ENCODE measurements around the gene AGMAT.

AGMAT gene

DNA sequence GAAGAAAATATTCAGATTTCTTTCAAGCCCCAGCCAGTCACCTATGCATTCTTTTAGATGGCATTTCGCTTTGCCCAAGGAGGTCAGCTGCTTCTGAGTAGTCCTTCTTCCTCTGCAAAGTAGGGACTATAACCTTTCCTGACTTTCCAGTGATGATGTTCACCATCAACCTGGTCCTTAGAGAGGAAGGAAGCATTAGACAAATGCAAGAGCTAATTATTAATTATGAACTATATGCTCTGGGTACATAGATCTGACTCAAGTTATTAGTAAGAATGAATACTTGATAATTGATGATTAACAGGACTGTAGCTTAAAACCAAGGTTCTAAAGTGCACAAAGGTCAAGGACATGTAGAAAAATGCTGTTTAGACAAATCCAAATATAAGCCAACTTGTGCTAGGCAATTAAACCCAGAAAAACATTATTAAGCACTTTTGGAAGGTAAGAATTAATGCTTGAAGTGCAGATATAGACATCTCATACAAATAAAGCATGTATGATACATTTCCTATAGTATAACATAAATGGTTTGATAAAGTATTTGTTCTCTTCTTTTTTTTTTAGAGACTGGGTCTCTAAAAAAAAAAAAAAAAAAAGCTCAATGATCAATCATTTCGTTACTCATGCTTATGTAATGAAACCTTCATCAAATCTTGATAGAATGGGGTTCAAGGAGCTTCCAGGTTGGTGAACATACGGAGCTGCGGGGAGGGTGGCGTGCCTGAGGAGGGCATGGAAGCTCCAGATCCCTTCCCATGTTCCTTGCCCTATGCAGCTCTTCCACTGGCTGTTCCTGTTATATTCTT, 11.2 kb upstream of the AGMAT start:
- TF ChIP-seq YY1 (IDR thresholded peaks at IDR 0.05; ENCODE audit: low read depth) (no peak), TCF12 (IDR thresholded peaks at IDR 0.05; ENCODE audit: low read depth) (no peak)

DNA sequence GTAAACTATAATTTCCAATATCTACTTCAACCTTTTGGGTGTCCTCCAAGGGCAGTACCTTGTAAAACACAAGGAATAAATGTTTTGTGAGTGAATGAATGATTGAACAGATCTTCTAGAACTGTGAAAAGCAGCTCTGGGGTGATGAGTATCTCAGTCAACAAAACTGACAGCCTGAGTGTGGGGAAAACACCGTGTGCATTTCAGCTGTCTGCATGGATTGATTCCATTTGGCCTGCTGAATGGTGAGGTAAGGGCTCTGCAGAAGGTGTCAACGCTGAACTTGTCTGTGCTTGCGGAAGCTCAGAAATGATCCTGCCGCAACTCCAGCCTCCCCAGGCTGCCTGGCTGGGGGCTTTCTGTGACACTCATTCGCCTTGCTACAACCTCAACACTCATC, 7.4 kb upstream of the AGMAT start:
- TF ChIP-seq TEAD4 (IDR thresholded peaks at IDR 0.05) (no peak), TAF1 (IDR thresholded peaks at IDR 0.05; ENCODE audit: low read depth) (no peak), ZBTB7A (IDR thresholded peaks at IDR 0.05; ENCODE audit: low read depth) (no peak), RAD21 (IDR thresholded peaks at IDR 0.05; ENCODE audit: low read depth) (no peak), EP300 (IDR thresholded peaks at IDR 0.05; ENCODE audit: borderline replicate concordance) (no peak), NFIC (IDR thresholded peaks at IDR 0.05) (no peak), YY1 (IDR thresholded peaks at IDR 0.05; ENCODE audit: low read depth) (no peak), EGR1 (IDR thresholded peaks at IDR 0.05) (no peak), FOXM1 (IDR thresholded peaks at IDR 0.05; ENCODE audit: borderline replicate concordance, low read depth) (no peak), CEBPB (IDR thresholded peaks at IDR 0.05) (no peak)
- TF ChIP-seq, protein P1, sequence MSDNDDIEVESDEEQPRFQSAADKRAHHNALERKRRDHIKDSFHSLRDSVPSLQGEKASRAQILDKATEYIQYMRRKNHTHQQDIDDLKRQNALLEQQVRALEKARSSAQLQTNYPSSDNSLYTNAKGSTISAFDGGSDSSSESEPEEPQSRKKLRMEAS (IDR thresholded peaks at IDR 0.05), result no peak

DNA sequence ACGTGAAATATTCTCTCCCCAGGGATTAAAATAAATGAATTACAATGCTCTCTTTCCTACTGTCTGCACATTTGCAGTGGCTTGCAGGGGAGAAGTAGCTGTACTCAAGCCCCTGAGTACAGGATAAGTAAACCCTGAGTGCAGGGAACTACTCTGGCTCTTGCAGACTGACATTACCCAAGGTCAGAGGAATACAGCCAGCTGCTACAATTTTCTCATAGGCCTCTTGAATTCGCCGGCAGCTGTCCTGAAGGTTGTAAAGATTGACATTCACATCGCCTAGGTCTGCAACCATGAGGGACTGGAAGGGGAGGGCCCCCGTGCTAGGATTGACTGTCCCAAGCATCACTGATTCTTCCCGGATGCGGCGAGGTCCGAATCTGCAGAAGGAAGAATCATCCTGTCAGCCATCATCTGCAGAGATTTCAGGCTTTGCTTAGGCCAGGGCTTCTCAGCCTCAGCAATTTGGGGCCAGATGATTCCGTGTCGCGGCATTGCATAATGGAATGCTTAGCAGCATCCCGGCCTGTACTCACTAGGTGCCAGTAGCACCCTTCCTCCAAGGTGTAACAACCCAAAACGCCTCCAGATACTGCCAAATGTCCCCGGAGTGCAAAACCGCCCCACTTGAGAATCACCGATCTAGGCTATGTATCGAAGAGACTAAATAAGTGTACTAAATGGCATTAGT, 1.7 kb downstream of the AGMAT start:
- no peak for TF ChIP-seq EGR1 (IDR thresholded peaks at IDR 0.05)
- no peak for TF ChIP-seq RAD21 (IDR thresholded peaks at IDR 0.05; ENCODE audit: low read depth)
- TF ChIP-seq, protein P2, sequence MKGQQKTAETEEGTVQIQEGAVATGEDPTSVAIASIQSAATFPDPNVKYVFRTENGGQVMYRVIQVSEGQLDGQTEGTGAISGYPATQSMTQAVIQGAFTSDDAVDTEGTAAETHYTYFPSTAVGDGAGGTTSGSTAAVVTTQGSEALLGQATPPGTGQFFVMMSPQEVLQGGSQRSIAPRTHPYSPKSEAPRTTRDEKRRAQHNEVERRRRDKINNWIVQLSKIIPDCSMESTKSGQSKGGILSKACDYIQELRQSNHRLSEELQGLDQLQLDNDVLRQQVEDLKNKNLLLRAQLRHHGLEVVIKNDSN (IDR thresholded peaks at IDR 0.05), result no peak
- TF ChIP-seq NFIC (IDR thresholded peaks at IDR 0.05), result no peak
- TF ChIP-seq TCF12 (IDR thresholded peaks at IDR 0.05; ENCODE audit: low read depth), result no peak
- TF ChIP-seq FOXM1 (IDR thresholded peaks at IDR 0.05; ENCODE audit: borderline replicate concordance, low read depth), result no peak
- TF ChIP-seq EP300 (IDR thresholded peaks at IDR 0.05; ENCODE audit: borderline replicate concordance), result no peak
- TF ChIP-seq CEBPB (IDR thresholded peaks at IDR 0.05), result no peak
- no peak for TF ChIP-seq TEAD4 (IDR thresholded peaks at IDR 0.05)
- TF ChIP-seq ZBTB7A (IDR thresholded peaks at IDR 0.05; ENCODE audit: low read depth), result no peak
- no peak for TF ChIP-seq YY1 (IDR thresholded peaks at IDR 0.05; ENCODE audit: low read depth)
- TF ChIP-seq, protein P1 (IDR thresholded peaks at IDR 0.05), result no peak
- TF ChIP-seq TAF1 (IDR thresholded peaks at IDR 0.05; ENCODE audit: low read depth), result no peak
- no peak for TF ChIP-seq CREB1 (IDR thresholded peaks at IDR 0.05; ENCODE audit: low read depth)
- TF ChIP-seq, protein P3, sequence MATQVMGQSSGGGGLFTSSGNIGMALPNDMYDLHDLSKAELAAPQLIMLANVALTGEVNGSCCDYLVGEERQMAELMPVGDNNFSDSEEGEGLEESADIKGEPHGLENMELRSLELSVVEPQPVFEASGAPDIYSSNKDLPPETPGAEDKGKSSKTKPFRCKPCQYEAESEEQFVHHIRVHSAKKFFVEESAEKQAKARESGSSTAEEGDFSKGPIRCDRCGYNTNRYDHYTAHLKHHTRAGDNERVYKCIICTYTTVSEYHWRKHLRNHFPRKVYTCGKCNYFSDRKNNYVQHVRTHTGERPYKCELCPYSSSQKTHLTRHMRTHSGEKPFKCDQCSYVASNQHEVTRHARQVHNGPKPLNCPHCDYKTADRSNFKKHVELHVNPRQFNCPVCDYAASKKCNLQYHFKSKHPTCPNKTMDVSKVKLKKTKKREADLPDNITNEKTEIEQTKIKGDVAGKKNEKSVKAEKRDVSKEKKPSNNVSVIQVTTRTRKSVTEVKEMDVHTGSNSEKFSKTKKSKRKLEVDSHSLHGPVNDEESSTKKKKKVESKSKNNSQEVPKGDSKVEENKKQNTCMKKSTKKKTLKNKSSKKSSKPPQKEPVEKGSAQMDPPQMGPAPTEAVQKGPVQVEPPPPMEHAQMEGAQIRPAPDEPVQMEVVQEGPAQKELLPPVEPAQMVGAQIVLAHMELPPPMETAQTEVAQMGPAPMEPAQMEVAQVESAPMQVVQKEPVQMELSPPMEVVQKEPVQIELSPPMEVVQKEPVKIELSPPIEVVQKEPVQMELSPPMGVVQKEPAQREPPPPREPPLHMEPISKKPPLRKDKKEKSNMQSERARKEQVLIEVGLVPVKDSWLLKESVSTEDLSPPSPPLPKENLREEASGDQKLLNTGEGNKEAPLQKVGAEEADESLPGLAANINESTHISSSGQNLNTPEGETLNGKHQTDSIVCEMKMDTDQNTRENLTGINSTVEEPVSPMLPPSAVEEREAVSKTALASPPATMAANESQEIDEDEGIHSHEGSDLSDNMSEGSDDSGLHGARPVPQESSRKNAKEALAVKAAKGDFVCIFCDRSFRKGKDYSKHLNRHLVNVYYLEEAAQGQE (IDR thresholded peaks at IDR 0.05; ENCODE audit: low read depth), result no peak

DNA sequence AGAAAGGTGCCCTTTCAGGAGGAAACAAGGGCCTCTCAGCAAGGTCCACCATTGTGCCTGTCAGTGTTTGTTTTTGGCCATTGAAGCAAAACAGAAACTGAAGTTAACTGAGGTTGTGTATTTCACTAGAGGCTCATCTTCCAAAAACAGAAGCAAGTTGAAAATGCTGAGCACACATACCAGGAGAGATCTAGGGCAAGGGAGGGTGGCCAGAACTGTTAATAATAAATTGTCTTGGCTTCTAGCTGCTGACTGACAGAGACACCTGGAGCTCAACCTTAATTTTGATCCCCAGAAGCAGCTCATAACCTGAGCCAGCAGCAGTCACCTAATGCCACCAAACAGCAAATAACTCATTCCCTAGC, 5.2 kb downstream of the AGMAT start:
- TF ChIP-seq, protein P3 (IDR thresholded peaks at IDR 0.05; ENCODE audit: low read depth), result no peak
- TF ChIP-seq TCF12 (IDR thresholded peaks at IDR 0.05; ENCODE audit: low read depth) (0 out of 2 replicates have a peak, but pooled peaks have one; percentile 18), CEBPB (IDR thresholded peaks at IDR 0.05) (no peak)

DNA sequence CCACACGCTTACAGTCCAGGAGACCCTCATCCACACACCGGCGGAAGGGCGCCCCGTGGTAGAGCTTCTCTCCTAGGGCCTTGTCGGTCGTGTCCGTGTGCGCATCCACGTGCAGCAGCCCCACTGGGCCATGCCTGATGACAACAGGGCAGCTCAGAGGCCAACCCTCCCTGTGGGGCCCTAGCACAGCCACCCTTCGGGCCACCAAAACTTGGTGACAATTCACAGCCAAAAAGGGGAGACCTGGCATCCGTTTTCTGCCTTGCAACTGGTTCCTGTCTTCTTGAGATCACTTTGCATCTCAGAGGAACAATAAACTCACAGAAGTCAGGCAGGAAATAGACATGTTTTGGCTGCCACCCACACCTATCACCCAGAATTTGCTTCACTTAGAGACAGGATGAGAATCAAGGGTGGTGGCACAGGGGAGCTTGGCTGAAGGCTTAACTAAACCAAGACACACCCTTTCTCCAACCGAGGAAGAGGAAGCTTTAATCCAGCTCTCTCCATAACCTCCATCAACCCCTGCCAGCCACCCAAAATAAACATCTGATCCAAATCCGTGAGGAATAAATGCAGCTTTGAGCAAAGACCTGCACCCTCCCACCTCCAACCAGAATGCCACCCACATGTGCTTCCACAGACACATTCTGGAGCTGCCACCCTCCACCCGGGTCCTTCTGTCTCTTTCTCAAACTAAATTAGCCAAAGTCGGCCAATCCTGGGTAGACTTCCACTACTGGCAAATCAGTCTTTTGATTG, 5.7 kb downstream of the AGMAT start:
- no peak for TF ChIP-seq EP300 (IDR thresholded peaks at IDR 0.05; ENCODE audit: borderline replicate concordance)
- TF ChIP-seq YY1 (IDR thresholded peaks at IDR 0.05; ENCODE audit: low read depth), result no peak

DNA sequence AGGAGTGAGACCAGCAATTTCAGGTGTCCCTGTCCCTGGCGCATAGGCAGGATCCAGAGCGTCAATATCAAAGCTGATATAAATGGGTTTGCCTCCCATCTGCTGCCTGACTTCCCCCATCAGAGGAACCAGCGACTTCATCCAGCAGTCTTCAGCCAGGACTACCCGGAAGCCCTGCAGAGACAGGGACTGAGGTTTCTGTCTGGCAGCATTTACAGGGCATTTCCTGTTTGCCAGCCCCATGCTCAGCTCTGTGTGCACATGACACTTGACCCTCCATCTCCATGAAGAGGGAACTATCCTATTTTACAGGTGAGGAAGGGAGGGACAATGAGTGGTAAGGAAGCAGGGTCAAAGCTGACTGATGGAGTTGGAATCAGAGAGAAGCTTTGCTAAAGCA, 7.2 kb downstream of the AGMAT start:
- TF ChIP-seq CREB1 (IDR thresholded peaks at IDR 0.05; ENCODE audit: low read depth) (no peak), EGR1 (IDR thresholded peaks at IDR 0.05) (no peak), TAF1 (IDR thresholded peaks at IDR 0.05; ENCODE audit: low read depth) (no peak), ZBTB7A (IDR thresholded peaks at IDR 0.05; ENCODE audit: low read depth) (no peak)
- TF ChIP-seq, protein P2 (IDR thresholded peaks at IDR 0.05), result no peak
- TF ChIP-seq, protein P1 (IDR thresholded peaks at IDR 0.05), result no peak

Measured in Ishikawa (cell line).